ENCODE results near the gene EBF4.

DNA sequence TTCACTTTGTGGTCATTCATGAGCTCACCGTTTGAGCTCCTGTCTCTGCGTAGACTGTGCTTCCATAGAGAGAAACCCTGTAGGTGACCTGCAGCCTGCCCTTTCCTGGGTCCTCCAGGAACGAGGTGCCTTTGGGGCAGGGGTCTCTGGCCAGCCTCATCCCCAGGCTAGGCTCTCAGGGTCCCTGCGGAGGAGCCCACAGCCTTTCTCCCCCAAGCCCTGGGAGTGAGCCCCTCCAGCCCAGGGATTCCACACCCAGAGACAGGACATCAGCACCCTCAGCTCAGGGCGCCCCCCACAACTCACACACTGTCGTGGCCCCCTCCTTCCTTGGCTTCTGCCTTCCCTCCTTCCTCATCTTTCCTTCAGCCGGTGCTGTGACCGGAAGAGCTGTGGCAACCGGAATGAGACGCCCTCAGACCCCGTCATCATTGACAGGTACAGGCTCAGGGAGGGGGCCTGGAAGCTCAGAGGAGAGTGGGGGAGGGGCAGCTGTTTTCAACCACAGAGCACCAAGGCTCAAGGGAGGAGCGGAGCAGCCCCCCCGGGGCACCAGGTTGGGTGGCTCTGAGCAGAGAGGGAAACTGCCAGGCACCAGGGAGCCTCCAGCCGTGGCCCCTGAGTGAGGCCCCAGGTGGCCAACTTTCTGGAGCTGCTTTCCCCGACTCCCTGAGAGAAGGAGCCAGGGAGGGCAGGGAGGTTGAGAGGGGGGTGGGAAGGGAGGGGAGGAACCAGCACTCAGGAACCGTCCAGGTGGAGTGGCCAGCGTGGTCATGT is 16.8 kb downstream of the EBF4 start:
- TF ChIP-seq, protein P1, sequence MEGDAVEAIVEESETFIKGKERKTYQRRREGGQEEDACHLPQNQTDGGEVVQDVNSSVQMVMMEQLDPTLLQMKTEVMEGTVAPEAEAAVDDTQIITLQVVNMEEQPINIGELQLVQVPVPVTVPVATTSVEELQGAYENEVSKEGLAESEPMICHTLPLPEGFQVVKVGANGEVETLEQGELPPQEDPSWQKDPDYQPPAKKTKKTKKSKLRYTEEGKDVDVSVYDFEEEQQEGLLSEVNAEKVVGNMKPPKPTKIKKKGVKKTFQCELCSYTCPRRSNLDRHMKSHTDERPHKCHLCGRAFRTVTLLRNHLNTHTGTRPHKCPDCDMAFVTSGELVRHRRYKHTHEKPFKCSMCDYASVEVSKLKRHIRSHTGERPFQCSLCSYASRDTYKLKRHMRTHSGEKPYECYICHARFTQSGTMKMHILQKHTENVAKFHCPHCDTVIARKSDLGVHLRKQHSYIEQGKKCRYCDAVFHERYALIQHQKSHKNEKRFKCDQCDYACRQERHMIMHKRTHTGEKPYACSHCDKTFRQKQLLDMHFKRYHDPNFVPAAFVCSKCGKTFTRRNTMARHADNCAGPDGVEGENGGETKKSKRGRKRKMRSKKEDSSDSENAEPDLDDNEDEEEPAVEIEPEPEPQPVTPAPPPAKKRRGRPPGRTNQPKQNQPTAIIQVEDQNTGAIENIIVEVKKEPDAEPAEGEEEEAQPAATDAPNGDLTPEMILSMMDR (conservative IDR thresholded peaks at IDR 0.05; ENCODE audit: low read length): no peak
- no peak for TF ChIP-seq EZH2phosphoT487 (IDR thresholded peaks at IDR 0.05; ENCODE audit: borderline replicate concordance, low read depth, low read length)
